ENCODE measurements around the gene SLC35B3. TPM values are rescaled to one million over a fixed set of nuclear protein-coding genes. Genes with fewer than 3 reads are reported as not detected.
A peak's percentile ranks its signal among the peaks of the same experiment; 100 is the strongest.

The SLC35B3 gene
- total RNA-seq, 3 donors from 2014 or later (not counting 1 experiment from before 2014, with no cell fraction given): 7.1 to 9.0 (median 7.8) TPM

- WGBS (ENCODE audit: insufficient coverage): 80% methylated on average over 1 of the region's 1 CpG
- peaks cover 0 to 24% of the 10 kb centered on the region in 2 donors for H3K27me3 Mint-ChIP-seq (ENCODE audit: low read depth in 2 of 2)
- intact Hi-C loops (cut with micrococcal nuclease): no loop called here
- no peak overlapping the region for H3K27ac Mint-ChIP-seq
- Histone ChIP-seq H3K27me3 (ENCODE audit: control insufficient read depth, insufficient read depth, low read length) (no peaks in the 10 kb centered on the region), H3K27ac (ENCODE audit: low read length) (no peak overlapping the region), H3K36me3 (ENCODE audit: control insufficient read depth, insufficient read depth, low read length) (no peaks in the 10 kb centered on the region), H3K4me3 (ENCODE audit: low read length) (no peak overlapping the region), H3K9me3 (ENCODE audit: control insufficient read depth, insufficient read depth, low read length) (no peaks in the 10 kb centered on the region), H3K4me1 (ENCODE audit: control insufficient read depth, insufficient read depth, low read length) (no peaks in the 10 kb centered on the region)
- no peaks in the 10 kb centered on the region for H3K9me3 Mint-ChIP-seq
- no peaks in the 10 kb centered on the region for H3K36me3 Mint-ChIP-seq
- no peak overlapping the region for H3K4me3 Mint-ChIP-seq
- DNase-seq (no peak), ATAC-seq (no peak)
- no peaks in the 10 kb centered on the region for H3K4me1 Mint-ChIP-seq
- no peak for TF ChIP-seq CTCF (IDR thresholded peaks at IDR 0.05)
These were observed 6.8 kb upstream of the SLC35B3 start for GRCh38 chr6:8442150-8442549.

- WGBS (ENCODE audit: insufficient coverage): 88% methylated on average over 1 of the region's 1 CpG
- Mint-ChIP-seq H3K27me3 (ENCODE audit: low read depth in 2 of 2) (peaks cover 0 to 24% of the 10 kb centered on the region in 2 donors), H3K9me3 (no peaks in the 10 kb centered on the region), H3K4me1 (no peaks in the 10 kb centered on the region), H3K4me3 (no peak overlapping the region), H3K36me3 (no peaks in the 10 kb centered on the region), H3K27ac (no peak overlapping the region)
- no peak for ATAC-seq
- no peak for TF ChIP-seq CTCF (IDR thresholded peaks at IDR 0.05)
- no peaks in the 10 kb centered on the region for H3K9me3 ChIP-seq (ENCODE audit: control insufficient read depth, insufficient read depth, low read length)
- no peak overlapping the region for H3K27ac ChIP-seq (ENCODE audit: low read length)
- H3K4me1 ChIP-seq (ENCODE audit: control insufficient read depth, insufficient read depth, low read length): no peaks in the 10 kb centered on the region
- no peaks in the 10 kb centered on the region for H3K27me3 ChIP-seq (ENCODE audit: control insufficient read depth, insufficient read depth, low read length)
- H3K4me3 ChIP-seq (ENCODE audit: low read length): no peak overlapping the region
- intact Hi-C loops (cut with micrococcal nuclease): no loop called here
- no peaks in the 10 kb centered on the region for H3K36me3 ChIP-seq (ENCODE audit: control insufficient read depth, insufficient read depth, low read length)
- no peak for DNase-seq
These were observed 6.1 kb upstream of the SLC35B3 start for GRCh38 chr6:8441452-8441851.

GRCh38 chr6:8439601-8440268 lies 4.4 kb upstream of the SLC35B3 start:
- intact Hi-C loops (cut with micrococcal nuclease): no loop called here
- H3K4me3 Mint-ChIP-seq: no peak overlapping the region
- no peaks in the 10 kb centered on the region for H3K36me3 ChIP-seq (ENCODE audit: control insufficient read depth, insufficient read depth, low read length)
- no peak overlapping the region for H3K27ac Mint-ChIP-seq
- H3K4me1 Mint-ChIP-seq: peaks cover 13 to 16% of the 10 kb centered on the region in 2 donors
- no peaks in the 10 kb centered on the region for H3K36me3 Mint-ChIP-seq
- DNase-seq (no peak), ATAC-seq (no peak)
- H3K9me3 Mint-ChIP-seq: no peaks in the 10 kb centered on the region
- peaks cover 0 to 24% of the 10 kb centered on the region in 2 donors for H3K27me3 Mint-ChIP-seq (ENCODE audit: low read depth in 2 of 2)
- no peaks in the 10 kb centered on the region for H3K27me3 ChIP-seq (ENCODE audit: control insufficient read depth, insufficient read depth, low read length)
- no peak overlapping the region for H3K27ac ChIP-seq (ENCODE audit: low read length)
- H3K9me3 ChIP-seq (ENCODE audit: control insufficient read depth, insufficient read depth, low read length): no peaks in the 10 kb centered on the region
- TF ChIP-seq CTCF (IDR thresholded peaks at IDR 0.05): no peak
- no peak overlapping the region for H3K4me3 ChIP-seq (ENCODE audit: low read length)
- peaks cover 10% of the 10 kb centered on the region for H3K4me1 ChIP-seq (ENCODE audit: control insufficient read depth, insufficient read depth, low read length)
- 58% methylated on average over 2 of the region's 2 CpGs for WGBS (ENCODE audit: insufficient coverage)

- H3K27me3 Mint-ChIP-seq (ENCODE audit: low read depth in 2 of 2): peaks cover 0 to 15% of the 10 kb centered on the region in 2 donors
- Histone ChIP-seq H3K4me3 (ENCODE audit: low read length) (no peak overlapping the region), H3K36me3 (ENCODE audit: control insufficient read depth, insufficient read depth, low read length) (no peaks in the 10 kb centered on the region), H3K27ac (ENCODE audit: low read length) (no peak overlapping the region), H3K27me3 (ENCODE audit: control insufficient read depth, insufficient read depth, low read length) (no peaks in the 10 kb centered on the region), H3K4me1 (ENCODE audit: control insufficient read depth, insufficient read depth, low read length) (peaks cover 10% of the 10 kb centered on the region), H3K9me3 (ENCODE audit: control insufficient read depth, insufficient read depth, low read length) (no peaks in the 10 kb centered on the region)
- intact Hi-C loops (cut with micrococcal nuclease): no loop called here
- DNase-seq (peak in 1 of 2 donors; percentile 2), ATAC-seq (no peak)
- H3K27ac Mint-ChIP-seq: peak overlapping the region in 1 of 2 donors; percentile 8
- no peaks in the 10 kb centered on the region for H3K9me3 Mint-ChIP-seq
- WGBS (ENCODE audit: insufficient coverage): 90% methylated on average over 1 of the region's 1 CpG
- no peaks in the 10 kb centered on the region for H3K36me3 Mint-ChIP-seq
- TF ChIP-seq CTCF (IDR thresholded peaks at IDR 0.05): no peak
- H3K4me1 Mint-ChIP-seq: peaks cover 23 to 32% of the 10 kb centered on the region in 2 donors
- peak overlapping the region; percentile 38 for H3K4me3 Mint-ChIP-seq
These were observed 2.5 kb upstream of the SLC35B3 start for GRCh38 chr6:8437813-8438212.
